GM21447 (cell line): ENCODE results near the gene WBP2.
"Not testable (repeated sequence)": the region's sequence is repeated elsewhere in the genome, so short reads cannot be mapped to it uniquely, and the experiment has no call there.

ENCODE experiments used
- ATAC-seq: cut with Tn5 transposase; IDR thresholded peaks from one replicate; pipeline ENCODE4 v1.9.1; 2021; ENCODE audit not compliant: unreplicated experiment

The WBP2 gene

DNA sequence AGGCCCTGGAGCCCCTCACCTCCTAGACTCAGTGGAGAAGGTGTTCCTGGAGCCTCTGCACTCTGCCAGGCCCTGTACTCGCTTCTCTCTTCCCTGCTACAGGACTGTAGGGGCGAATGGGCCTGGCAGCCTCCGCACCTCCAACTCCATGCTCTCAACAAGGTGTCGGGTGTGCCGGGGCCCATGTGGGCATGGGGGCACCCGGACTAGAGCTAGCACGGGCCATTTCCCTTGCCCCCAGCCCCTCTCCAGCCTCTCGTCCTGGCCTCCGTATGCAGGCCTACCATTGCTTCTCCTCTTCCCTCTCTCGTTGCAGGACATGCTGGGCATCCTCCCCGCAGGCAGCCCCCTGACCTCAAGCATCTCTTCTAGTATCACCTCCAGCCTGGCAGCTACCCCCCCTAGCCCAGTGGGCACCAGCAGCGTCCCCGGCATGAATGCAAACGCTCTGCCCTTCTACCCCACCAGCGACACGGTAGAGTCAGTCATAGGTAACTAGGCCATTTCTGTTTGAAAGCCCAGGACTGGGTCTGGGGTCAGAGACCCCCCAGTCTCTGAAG, 36.7 kb downstream of the WBP2 start:
- no peak for ATAC-seq

GRCh38 chr17:75817571-75817970, 37.6 kb downstream of the WBP2 start:
- no peak for ATAC-seq

DNA sequence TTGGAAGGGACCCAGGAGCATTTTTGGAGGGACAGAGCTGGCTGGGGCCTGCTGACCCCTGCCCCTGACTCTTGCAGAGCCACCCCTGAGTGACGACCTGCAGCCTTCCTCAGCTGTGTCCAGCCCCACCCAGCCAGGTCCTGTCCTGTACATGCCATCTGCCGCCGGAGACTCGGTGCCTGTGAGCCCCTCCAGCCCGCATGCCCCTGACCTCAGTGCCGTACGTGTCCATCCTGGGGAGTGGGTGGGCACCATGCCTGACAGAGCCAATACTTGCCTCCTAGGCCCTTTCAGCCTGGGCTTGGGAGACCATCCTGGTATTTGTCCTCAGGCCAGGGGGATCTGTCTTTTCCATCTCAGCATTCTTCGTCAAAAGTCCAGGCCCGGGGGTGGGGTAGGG, 38.4 kb downstream of the WBP2 start:
- no peak for ATAC-seq

- ATAC-seq = no peak
These were observed 39.7 kb downstream of the WBP2 start for GRCh38 chr17:75815399-75815798.

DNA sequence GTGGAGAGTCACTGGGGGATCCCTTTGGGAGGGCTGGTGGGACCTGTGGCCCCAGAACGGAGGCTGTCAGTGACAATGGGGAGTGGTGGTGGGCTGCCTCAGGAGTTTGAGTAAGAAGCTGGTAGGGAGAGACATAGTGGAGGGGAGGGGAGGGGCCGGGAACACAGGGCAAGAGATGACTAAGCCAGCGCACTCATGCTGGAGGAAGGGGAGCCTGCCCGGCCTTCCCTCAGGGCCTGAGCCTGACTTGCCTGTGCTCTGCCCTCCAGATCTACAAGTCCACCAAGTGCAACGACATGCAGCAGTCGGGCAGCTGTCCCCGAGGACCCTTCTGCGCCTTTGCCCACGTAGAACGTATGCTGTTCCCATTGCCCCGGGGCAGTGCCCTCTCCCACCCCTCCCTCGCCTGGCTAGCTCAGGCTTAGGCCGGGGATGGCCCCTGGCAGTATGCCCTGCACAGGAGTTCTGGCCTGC, 40.2 kb downstream of the WBP2 start:
- no peak for ATAC-seq

DNA sequence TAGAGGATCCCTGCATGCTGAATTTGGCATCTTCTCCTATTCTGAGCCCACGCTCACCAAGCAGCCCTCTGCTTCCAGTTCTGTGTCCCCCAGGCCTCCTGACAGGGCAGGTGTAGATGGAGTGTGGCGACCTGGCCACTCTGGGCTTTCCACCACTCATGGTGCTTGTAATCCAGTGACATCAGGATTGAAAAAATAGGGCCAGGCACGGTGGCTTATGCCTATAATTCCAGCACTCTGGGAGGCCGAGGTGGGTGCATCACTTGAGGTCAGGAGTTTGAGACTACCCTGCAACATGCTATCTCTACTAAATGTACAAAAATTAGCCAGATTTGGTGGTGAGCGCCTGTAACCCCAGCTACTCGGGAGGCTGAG, 41.1 kb downstream of the WBP2 start:
- no peak for ATAC-seq

DNA sequence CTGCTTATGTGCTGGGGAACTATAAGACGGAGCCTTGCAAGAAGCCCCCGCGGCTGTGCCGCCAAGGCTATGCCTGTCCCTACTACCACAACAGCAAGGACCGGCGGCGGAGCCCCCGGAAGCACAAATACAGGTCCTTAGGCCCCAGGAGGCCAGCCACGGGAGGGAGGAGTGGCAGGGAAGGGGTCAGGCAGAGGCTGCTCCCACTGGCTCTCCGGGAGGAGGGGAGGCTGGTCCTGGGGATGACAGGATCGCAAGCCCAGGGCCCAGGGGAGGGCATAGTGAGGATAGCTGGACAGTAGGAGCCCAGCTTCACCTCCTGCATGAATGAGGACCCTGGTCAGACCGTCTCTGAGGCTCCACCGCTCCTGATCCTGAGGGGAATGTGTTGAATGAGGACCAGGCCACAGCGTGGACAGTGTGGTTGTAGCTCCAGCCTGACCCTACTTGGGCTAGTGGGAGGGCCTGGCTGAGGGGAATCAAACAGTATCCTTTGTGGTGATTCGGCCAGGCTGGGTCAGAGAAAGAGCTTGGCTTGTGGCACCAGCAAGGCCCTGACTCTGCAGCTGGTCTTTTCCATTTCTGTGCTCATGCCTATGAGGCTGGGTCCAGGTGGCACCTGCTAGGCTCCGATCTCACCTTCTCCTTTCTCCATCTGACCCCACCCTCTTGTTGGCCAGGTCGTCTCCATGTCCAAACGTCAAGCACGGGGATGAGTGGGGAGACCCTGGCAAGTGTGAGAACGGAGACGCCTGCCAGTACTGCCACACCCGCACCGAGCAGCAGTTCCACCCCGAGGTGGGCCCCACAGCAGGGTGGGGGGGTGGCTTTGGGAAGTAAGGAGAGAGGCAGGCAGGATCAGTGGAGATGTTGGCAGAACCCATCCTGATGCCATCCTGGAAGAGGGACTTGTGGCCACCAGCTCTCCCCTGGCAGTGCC, 41.8 kb downstream of the WBP2 start:
- no peak for ATAC-seq

DNA sequence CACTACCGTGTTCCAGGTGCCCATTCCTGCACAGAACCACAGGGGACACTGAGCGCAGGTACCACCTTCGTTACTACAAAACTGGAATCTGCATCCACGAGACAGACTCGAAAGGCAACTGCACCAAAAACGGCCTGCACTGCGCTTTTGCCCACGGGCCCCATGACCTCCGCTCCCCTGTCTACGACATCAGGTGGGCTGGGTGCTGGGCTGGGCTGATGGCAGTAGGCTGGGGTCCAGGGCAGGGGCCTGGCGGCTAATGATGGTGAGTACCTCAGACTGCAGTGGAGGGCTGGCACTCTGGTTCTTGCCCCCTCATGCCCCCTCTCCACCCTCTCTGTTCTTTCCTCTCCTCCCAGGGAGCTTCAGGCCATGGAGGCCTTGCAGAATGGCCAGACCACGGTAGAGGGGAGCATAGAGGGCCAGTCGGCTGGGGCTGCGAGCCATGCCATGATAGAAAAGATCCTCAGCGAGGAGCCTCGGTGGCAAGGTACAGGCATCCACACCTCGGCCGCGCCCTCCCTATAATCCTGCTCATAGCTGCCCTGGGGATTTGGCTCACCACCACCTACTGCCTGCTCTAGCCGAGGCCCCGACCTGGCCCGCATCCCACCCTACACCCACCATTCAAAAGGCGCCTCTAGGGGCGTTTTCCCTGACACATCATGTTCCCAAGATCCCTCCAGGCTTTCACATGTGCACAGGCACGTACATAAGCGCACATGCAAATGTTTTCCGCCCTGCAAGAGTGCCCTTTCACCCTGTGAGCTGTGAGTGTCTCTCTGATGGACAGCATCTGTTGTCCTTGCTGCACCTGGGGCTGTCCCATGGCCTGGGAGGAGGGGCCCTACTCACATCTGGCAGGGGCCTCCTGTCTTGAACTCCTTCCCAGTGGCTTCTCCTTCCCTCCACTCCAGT, 42.8 kb downstream of the WBP2 start:
- ATAC-seq = no peak

GRCh38 chr17:75811174-75811573, 44.0 kb downstream of the WBP2 start:
- ATAC-seq = no peak

DNA sequence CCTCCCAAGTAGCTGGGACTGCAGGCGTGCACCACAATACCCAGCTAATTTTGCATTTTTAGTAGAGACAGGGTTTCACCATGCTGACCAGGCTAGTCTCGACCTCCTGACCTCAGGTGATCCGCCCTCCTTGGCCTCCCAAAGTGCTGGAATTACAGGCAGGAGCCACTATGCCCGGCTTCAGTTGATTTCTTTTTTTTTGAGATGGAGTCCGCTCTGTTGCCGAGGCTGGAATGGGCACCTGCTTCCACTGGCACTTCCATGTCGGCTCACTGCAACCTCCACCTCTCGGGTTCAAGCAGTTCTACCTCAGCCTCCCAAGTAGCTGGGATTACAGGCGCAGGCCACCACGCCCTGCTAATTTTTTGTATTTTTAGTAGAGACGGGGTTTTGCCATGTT, 44.4 kb downstream of the WBP2 start:
- ATAC-seq = not testable (repeated sequence)

DNA sequence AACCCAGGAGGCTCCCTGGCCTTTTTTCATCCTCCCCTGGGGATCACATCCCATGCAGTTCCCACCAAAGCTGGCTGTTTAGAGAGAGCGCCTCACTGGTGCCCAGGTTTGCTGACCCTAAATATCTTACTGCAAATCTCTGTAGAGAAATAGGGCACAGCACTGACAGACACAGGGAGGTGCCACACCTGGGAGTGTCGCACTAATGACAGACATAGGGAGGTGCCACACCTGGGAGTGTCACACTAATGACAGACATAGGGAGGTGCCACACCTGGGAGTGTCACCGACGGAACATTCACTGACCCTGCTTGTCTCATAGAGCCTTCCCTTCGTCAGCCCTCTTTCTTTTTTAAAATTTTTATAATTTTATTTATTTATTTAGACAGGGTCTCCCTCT, 44.9 kb downstream of the WBP2 start:
- ATAC-seq = no peak

DNA sequence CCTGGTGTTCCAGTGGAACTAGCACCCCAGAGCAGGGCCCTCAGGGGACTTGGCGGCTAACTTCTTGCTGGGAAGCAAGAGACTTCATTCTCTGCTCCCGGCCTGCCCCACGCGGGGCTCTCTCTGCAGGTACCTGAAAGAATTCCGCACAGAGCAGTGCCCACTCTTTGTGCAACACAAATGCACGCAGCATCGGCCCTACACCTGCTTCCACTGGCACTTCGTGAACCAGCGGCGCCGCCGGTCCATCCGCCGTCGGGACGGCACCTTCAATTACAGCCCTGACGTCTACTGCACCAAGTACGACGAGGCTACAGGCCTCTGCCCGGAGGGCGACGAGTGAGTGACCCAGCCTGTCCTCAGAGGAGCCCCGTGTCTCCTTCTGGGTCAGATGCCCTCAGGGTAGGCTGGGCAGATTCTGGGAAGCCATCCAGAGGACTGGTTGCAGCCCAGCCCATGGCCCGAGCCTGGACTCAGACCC, 45.5 kb downstream of the WBP2 start:
- no peak for ATAC-seq

GRCh38 chr17:75808905-75809621, 46.1 kb downstream of the WBP2 start:
- peak; percentile 61 for ATAC-seq

DNA sequence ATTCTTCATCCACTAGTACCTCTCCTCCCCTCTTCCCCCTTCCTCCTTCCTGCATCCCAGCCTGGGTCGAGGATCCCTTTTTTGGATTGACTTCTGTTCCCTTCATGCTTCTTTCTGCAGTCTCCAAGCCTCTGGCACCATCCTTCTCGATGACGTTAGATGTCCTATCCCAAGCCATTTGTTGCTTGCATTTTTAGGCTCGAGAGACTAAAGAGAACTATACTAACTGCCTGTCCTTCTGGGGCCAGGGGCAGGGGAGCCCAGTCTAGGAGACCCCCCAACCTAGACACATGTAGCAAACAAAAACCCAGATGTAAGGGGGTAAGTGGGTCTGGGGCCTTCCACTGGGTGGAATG, 46.6 kb downstream of the WBP2 start:
- ATAC-seq = no peak

- no peak for ATAC-seq
These were observed 47.3 kb downstream of the WBP2 start for GRCh38 chr17:75807861-75808260.

DNA sequence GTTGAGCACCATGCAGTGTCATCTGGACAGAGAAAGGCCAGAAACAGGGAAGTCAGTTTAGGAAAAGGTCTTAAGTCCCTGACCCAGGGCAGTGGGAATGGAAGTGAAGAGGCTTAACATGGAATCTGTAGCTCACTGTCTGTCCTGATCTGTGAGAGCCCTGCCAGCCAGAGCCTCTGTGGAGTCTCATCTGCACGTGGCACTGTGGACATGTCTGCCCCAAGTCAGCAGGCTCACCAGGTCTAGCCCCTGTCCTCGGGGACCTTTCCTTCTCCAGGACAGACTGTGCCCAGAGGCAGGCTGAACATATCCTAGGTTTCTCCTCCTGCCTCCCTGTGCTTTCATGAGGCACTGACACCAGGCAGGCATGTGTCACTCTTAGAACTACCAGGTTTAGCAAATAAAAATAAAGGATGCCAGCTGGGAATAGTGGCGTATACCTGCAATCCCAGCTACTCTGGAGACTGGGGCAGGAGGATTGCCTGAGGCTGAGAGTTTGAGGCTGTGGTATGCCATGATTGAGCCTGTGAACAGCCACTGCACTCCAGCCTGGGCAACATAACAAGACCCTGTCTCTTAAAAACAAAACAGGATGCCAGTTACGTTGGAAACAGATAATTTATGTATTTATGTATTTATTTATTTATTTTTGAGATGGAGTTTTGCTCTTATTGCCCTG, 48.2 kb downstream of the WBP2 start:
- ATAC-seq = no peak

GRCh38 chr17:75803883-75804282, 51.3 kb downstream of the WBP2 start:
- ATAC-seq = no peak

DNA sequence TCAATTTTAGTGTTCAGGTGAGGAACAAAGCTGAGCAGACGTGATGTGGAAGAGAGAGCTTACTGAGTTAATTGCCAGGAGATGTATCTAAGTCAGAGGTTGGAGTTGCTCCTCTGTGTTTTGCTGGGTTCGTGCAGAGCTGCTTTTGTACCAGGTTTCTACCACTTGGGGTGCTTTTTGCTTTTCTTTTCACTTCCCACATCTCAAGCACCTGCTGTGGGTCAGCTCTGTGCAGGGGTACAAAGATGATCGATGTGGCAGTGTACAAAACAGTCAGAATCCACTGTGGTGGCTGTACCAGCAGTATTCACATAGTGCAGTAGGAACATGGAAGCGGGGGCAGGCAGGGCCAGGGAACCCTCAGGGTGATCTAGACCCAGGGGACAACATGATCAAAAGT, 55.7 kb downstream of the WBP2 start:
- no peak for ATAC-seq

GRCh38 chr17:75795820-75796607, 59.1 kb downstream of the WBP2 start:
- no peak for ATAC-seq
